GM23338 (cell line): ENCODE results near the gene PHKG2. TPM values are rescaled to one million over a fixed set of nuclear protein-coding genes. Genes with fewer than 3 reads are reported as not detected.

ENCODE experiments used
- ATAC-seq: fragments of 200-7000 bp; cut with Tn5 transposase; 3 replicates; pipeline ENCODE4 v1.9.1; 2020
- DNase-seq: peaks from one replicate; pipeline ENCODE4 v3.0.0-alpha.2; 2015; ENCODE audit warnings: low spot score
- H2AFZ ChIP-seq: fragments of 200-600 bp; sonication (generic); 2 replicates; pipeline ENCODE4 v1.8.0; 2016; ENCODE audit warnings: antibody characterized with exemption, mild to moderate bottlenecking, moderate library complexity
- H3F3A ChIP-seq: fragments of 200-600 bp; sonication (generic); replicated peaks from 2 replicates; pipeline ENCODE4 v1.8.0; 2017; ENCODE audit warnings: antibody characterized with exemption, mixed run types, low read depth
- H3K27ac ChIP-seq: fragments of 200-600 bp; sonication (generic); 2 replicates; pipeline ENCODE4 v1.6.1; 2016; ENCODE audit warnings: low read depth
- H3K27me3 ChIP-seq: fragments of 200-600 bp; sonication (generic); 2 replicates; pipeline ENCODE4 v1.8.0; 2016; ENCODE audit warnings: mild to moderate bottlenecking, mixed run types, moderate library complexity; ENCODE audit not compliant: insufficient read depth
- H3K36me3 ChIP-seq: fragments of 200-600 bp; sonication (generic); 2 replicates; pipeline ENCODE4 v1.8.0; 2016; ENCODE audit warnings: mild to moderate bottlenecking; ENCODE audit not compliant: insufficient read depth
- H3K4me1 ChIP-seq: fragments of 200-600 bp; sonication (generic); 2 replicates; pipeline ENCODE4 v1.8.0; 2016; ENCODE audit warnings: mild to moderate bottlenecking, moderate library complexity; ENCODE audit not compliant: insufficient read depth
- H3K4me2 ChIP-seq: fragments of 200-600 bp; sonication (generic); 2 replicates; pipeline ENCODE4 v1.7.1; 2017; ENCODE audit warnings: mixed run types
- H3K4me3 ChIP-seq: fragments of 200-600 bp; sonication (generic); 2 replicates; pipeline ENCODE4 v1.6.1; 2016; ENCODE audit warnings: mixed run types
- H3K79me2 ChIP-seq: fragments of 200-600 bp; sonication (generic); replicated peaks from 2 replicates; pipeline ENCODE4 v1.8.0; 2017; ENCODE audit warnings: mild to moderate bottlenecking; ENCODE audit not compliant: insufficient read depth
- H3K9me2 ChIP-seq: fragments of 200-600 bp; sonication (generic); 2 replicates; pipeline ENCODE4 v1.8.0; 2017; ENCODE audit not compliant: insufficient read depth
- H4K20me1 ChIP-seq: fragments of 200-600 bp; sonication (generic); replicated peaks from 2 replicates; pipeline ENCODE4 v1.8.0; 2017; ENCODE audit warnings: mild to moderate bottlenecking; ENCODE audit not compliant: insufficient read depth
- H3K27ac Mint-ChIP-seq: 2 replicates; pipeline ENCODE4 v1.8.0; 2020; ENCODE audit warnings: inconsistent platforms, mild to moderate bottlenecking, moderate library complexity, mixed read lengths
- H3K27me3 Mint-ChIP-seq: 3 replicates; pipeline ENCODE4 v1.8.0; 2022; ENCODE audit warnings: low read depth, mild to moderate bottlenecking, moderate library complexity, mixed read lengths, inconsistent platforms; ENCODE audit not compliant: insufficient read depth, poor library complexity
- H3K36me3 Mint-ChIP-seq: 3 replicates; pipeline ENCODE4 v1.8.0; 2021; ENCODE audit warnings: low read depth, mild to moderate bottlenecking, inconsistent platforms, moderate library complexity, mixed read lengths
- H3K4me1 Mint-ChIP-seq: 3 replicates; pipeline ENCODE4 v1.8.0; 2020; ENCODE audit warnings: mild to moderate bottlenecking, inconsistent platforms, mixed read lengths
- H3K4me3 Mint-ChIP-seq: 3 replicates; pipeline ENCODE4 v1.8.0; 2021; ENCODE audit warnings: moderate library complexity, mild to moderate bottlenecking, inconsistent platforms, mixed read lengths
- H3K9me3 Mint-ChIP-seq: 3 replicates; pipeline ENCODE4 v1.8.0; 2020; ENCODE audit warnings: moderate library complexity, mild to moderate bottlenecking, inconsistent platforms, mixed read lengths
- CREB1 ChIP-seq: fragments of 250-450 bp; sonication (Bioruptor Pico); IDR thresholded peaks from 2 replicates; pipeline ENCODE4 v1.5.0; 2020; ENCODE audit warnings: low read depth, mild to moderate bottlenecking, moderate library complexity
- CTCF ChIP-seq, 2 experiments: fragments of 200-600 bp in 1 of 2; sonication (generic) in 1 of 2; conservative IDR thresholded peaks; 2 replicates each; pipeline versions ENCODE4 v1.5.1 to v1.6.1; 2016 to 2017; ENCODE audit warnings: antibody characterized with exemption in 2 of 2, low read depth in 2 of 2, mild to moderate bottlenecking in 2 of 2, moderate library complexity in 1 of 2
- ETS1 ChIP-seq: IDR thresholded peaks from 2 replicates; pipeline ENCODE4 v1.6.1; 2016; ENCODE audit warnings: antibody characterized with exemption
- EZH2 ChIP-seq: fragments of 200-600 bp; sonication (generic); IDR thresholded peaks from one replicate; pipeline ENCODE4 v1.8.0; 2017; ENCODE audit warnings: antibody characterized with exemption, mild to moderate bottlenecking, low read depth; ENCODE audit not compliant: unreplicated experiment
- EZH2phosphoT487 ChIP-seq: fragments of 200-600 bp; sonication (generic); IDR thresholded peaks from one replicate; pipeline ENCODE4 v1.8.1; 2018; ENCODE audit warnings: antibody characterized with exemption; ENCODE audit not compliant: unreplicated experiment
- JUNB ChIP-seq: IDR thresholded peaks from one replicate; pipeline ENCODE4 v1.6.1; 2016; ENCODE audit warnings: antibody characterized with exemption; ENCODE audit not compliant: unreplicated experiment
- NANOG ChIP-seq: IDR thresholded peaks from 2 replicates; pipeline ENCODE4 v1.6.1; 2016; ENCODE audit warnings: antibody characterized with exemption, borderline replicate concordance
- POLR2AphosphoS5 ChIP-seq: IDR thresholded peaks from 2 replicates; pipeline ENCODE4 v1.6.1; 2016; ENCODE audit warnings: antibody characterized with exemption, low read depth
- REST ChIP-seq: IDR thresholded peaks from one replicate; pipeline ENCODE4 v1.6.1; 2018; ENCODE audit warnings: antibody characterized with exemption; ENCODE audit not compliant: unreplicated experiment
- STAT1 ChIP-seq: IDR thresholded peaks from one replicate; pipeline ENCODE4 v1.6.1; 2016; ENCODE audit warnings: antibody characterized with exemption; ENCODE audit not compliant: unreplicated experiment
- ZNF114 ChIP-seq: fragments of 250-450 bp; sonication (Bioruptor Pico); IDR thresholded peaks from 2 replicates; pipeline ENCODE4 v1.5.0; 2020; ENCODE audit warnings: mild to moderate bottlenecking, moderate library complexity
- ZNF331 ChIP-seq: fragments of 250-450 bp; sonication (Bioruptor Pico); IDR thresholded peaks from 2 replicates; pipeline ENCODE4 v1.5.0; 2020; ENCODE audit warnings: low read depth, mild to moderate bottlenecking, moderate library complexity
- polyA plus RNA-seq: library from polyadenylated mRNA; unstranded; fragments of >200 nt; fragmentation: Nextera tagmentation; extraction: Ambion mirVana; gene quantifications from 2 replicates; pipeline ENCODE4 v1.2.1, GENCODE V29; 2016
- total RNA-seq: library from RNA; depleted of rRNA; stranded (reverse); fragments of >200 nt; shearing (Covaris generic); gene quantifications from 2 replicates; pipeline ENCODE4 v1.2.3, GENCODE V29; 2014

PHKG2 gene
- total and polyA plus RNA-seq, 2 experiments from 2014 or later: 26.9 to 27.0 TPM

GRCh38 chr16:30755955-30756780 lies 7.9 kb downstream of the PHKG2 start (continued):
- TF ChIP-seq STAT1: no peak

- H3K9me3 Mint-ChIP-seq: no peaks in the 10 kb centered on the region
- no peak overlapping the region for H3K27ac Mint-ChIP-seq
- no peak for TF ChIP-seq ETS1
- no peak for TF ChIP-seq EZH2phosphoT487
- no peak for TF ChIP-seq JUNB
- TF ChIP-seq STAT1: no peak
- no peak for TF ChIP-seq REST
- no peak for TF ChIP-seq CTCF (conservative IDR thresholded peaks at IDR 0.05; ENCODE audit: low read depth in 2 of 2)
- TF ChIP-seq ZNF331 (CRISPR knock-in tag): no peak
- TF ChIP-seq ZNF114 (CRISPR knock-in tag): no peak
- no peak for TF ChIP-seq NANOG
- no peak for TF ChIP-seq EZH2
- no peak for TF ChIP-seq POLR2AphosphoS5
- TF ChIP-seq CREB1 (CRISPR knock-in tag): no peak
Measured at GRCh38 chr16:30756781-30757100, 8.5 kb downstream of the PHKG2 start.

More at GRCh38 chr16:30756781-30757100, 8.5 kb downstream of the PHKG2 start:
- peaks cover 6% of the 10 kb centered on the region; the same call in 1 of the 2 replicates for H3K4me1 ChIP-seq
- DNase-seq (no peak), ATAC-seq (no peak)
- H3F3A ChIP-seq: 0 out of 2 replicates have a peak, but pooled peaks cover 7% of the 10 kb centered on the region
- no peak overlapping the region for H3K4me2 ChIP-seq
- H3K36me3 Mint-ChIP-seq: peaks cover 26% of the 10 kb centered on the region
- no peaks in the 10 kb centered on the region for H3K9me2 ChIP-seq
- peaks cover 11% of the 10 kb centered on the region; the same call in 1 of the 2 replicates for H3K36me3 ChIP-seq
- H4K20me1 ChIP-seq: peaks cover 11% of the 10 kb centered on the region
- no peak overlapping the region for H3K4me3 ChIP-seq
- H3K27me3 ChIP-seq: no peaks in the 10 kb centered on the region
- no peaks in the 10 kb centered on the region for H3K79me2 ChIP-seq
- peaks cover 18% of the 10 kb centered on the region for H3K27me3 Mint-ChIP-seq
- H3K27ac ChIP-seq: no peak overlapping the region
- H2AFZ ChIP-seq: no peak overlapping the region
- peaks cover 10% of the 10 kb centered on the region for H3K4me1 Mint-ChIP-seq
- H3K4me3 Mint-ChIP-seq: no peak overlapping the region
